ENCODE results near the gene AGFG2.
A peak's percentile ranks its signal among the peaks of the same experiment; 100 is the strongest.

DNA sequence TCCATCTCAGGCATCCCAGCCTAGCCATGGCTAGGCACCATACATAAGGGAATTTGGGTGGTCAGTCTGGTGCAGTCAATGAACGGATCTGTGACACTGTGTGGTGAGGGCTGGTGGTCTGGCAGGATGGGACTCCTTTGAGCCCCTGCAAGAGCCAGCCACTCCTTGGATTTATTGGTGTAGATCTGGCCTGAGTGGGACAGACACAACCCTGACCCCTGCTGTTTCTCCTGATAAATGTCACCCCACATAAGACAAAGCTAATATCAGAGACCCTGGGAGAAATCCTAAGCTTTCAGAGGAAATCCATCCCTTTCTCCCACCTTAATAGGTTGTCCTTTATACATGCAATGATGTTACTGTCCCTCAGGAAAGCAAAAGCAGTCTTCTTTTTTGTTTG is 49.4 kb downstream of the AGFG2 start:
- TF ChIP-seq, protein P1, sequence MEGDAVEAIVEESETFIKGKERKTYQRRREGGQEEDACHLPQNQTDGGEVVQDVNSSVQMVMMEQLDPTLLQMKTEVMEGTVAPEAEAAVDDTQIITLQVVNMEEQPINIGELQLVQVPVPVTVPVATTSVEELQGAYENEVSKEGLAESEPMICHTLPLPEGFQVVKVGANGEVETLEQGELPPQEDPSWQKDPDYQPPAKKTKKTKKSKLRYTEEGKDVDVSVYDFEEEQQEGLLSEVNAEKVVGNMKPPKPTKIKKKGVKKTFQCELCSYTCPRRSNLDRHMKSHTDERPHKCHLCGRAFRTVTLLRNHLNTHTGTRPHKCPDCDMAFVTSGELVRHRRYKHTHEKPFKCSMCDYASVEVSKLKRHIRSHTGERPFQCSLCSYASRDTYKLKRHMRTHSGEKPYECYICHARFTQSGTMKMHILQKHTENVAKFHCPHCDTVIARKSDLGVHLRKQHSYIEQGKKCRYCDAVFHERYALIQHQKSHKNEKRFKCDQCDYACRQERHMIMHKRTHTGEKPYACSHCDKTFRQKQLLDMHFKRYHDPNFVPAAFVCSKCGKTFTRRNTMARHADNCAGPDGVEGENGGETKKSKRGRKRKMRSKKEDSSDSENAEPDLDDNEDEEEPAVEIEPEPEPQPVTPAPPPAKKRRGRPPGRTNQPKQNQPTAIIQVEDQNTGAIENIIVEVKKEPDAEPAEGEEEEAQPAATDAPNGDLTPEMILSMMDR (conservative IDR thresholded peaks at IDR 0.05; ENCODE audit: low read depth, low read length), result peak; percentile 26; the same call in 1 of the 2 replicates
- TF ChIP-seq EZH2 (IDR thresholded peaks at IDR 0.05; ENCODE audit: borderline replicate concordance, low read depth, low read length, poor library complexity, severe bottlenecking), result no peak

Data from A673 (cell line).